K562 (cell line): ENCODE measurements around the gene CDKL5. TPM values are rescaled to one million over a fixed set of nuclear protein-coding genes. Genes with fewer than 3 reads are reported as not detected.

Experiments used
- ATAC-seq: fragments of 200-7000 bp; cut with Tn5 transposase; 3 replicates; pipeline ENCODE4 v1.9.1; 2020; ENCODE audit warnings: moderate library complexity
- BruUV-seq: library from RNA; stranded (reverse); fragments of 400-500 nt; replicated peaks from 2 replicates; lab custom pipeline; 2021; lab: Mats Ljungman, UMichigan
- CTCF ChIA-PET: fragments of 300-600 bp; formaldehyde crosslinking; extraction: SDS; loops from one replicate; lab custom pipeline; 2021; ENCODE audit warnings: low intra/inter-chr PET ratio; lab: Yijun Ruan, JAX
- POLR2A ChIA-PET: fragments of 300-600, 350-650 bp; sonication (Branson Sonifier 250); formaldehyde crosslinking; extraction: SDS; loops from one replicate; lab custom pipeline; 2021; ENCODE audit warnings: antibody characterized with exemption, inconsistent platforms; lab: Yijun Ruan, JAX
- DNase-seq, 4 experiments: peaks; one replicate each; pipeline versions ENCODE4 v3.0.0 to v3.0.0-alpha.2; 2011 to 2018; ENCODE audit warnings: low spot score in 3 of 4, mixed read lengths in 3 of 4; ENCODE audit errors: extremely low read depth in 1 of 4
- FAIRE-seq: peaks from 2 replicates; lab custom pipeline; 2011; peaks lifted over from hg19 to GRCh38; lab: Jason Lieb, UNC
- H2AFZ ChIP-seq: 2 replicates; pipeline ENCODE4 v1.6.0; 2011; ENCODE audit warnings: low read depth, low read length, control low read depth, inconsistent platforms
- H3K27ac ChIP-seq: fragments of 200-600 bp; 3 replicates; pipeline ENCODE4 v1.8.0; 2011; ENCODE audit warnings: low read depth, mild to moderate bottlenecking, control low read depth, inconsistent platforms, low read length, moderate library complexity, mixed read lengths; ENCODE audit errors: extremely low read depth
- H3K27me3 ChIP-seq, 2 experiments: fragments of 300-600 bp in 1 of 2; 2 replicates in 1 of 2; 3 replicates in 1 of 2; pipeline versions ENCODE4 v1.6.0 to v1.8.0; 2011; ENCODE audit warnings: inconsistent platforms in 2 of 2, low read length in 2 of 2, mild to moderate bottlenecking in 1 of 2, mixed read lengths in 1 of 2, moderate library complexity in 1 of 2; ENCODE audit not compliant: control insufficient read depth in 2 of 2, insufficient read depth in 2 of 2
- H3K36me3 ChIP-seq: fragments of 300-600 bp; 3 replicates; pipeline ENCODE4 v1.8.0; 2011; ENCODE audit warnings: mild to moderate bottlenecking, low read length, inconsistent platforms; ENCODE audit not compliant: control insufficient read depth, insufficient read depth
- H3K4me1 ChIP-seq, 2 experiments: fragments of 200-600 bp in 1 of 2; replicated peaks in 1 of 2; 2 replicates in 1 of 2; 3 replicates in 1 of 2; pipeline versions ENCODE4 v1.5.1 to v1.8.0; 2011; ENCODE audit warnings: inconsistent platforms in 2 of 2, low read length in 2 of 2, mild to moderate bottlenecking in 1 of 2, mixed read lengths in 1 of 2, moderate library complexity in 1 of 2; ENCODE audit not compliant: control insufficient read depth in 2 of 2, insufficient read depth in 2 of 2
- H3K4me2 ChIP-seq: 2 replicates; pipeline ENCODE4 v1.6.1; 2011; ENCODE audit warnings: low read length, control low read depth, inconsistent platforms, mixed read lengths; ENCODE audit not compliant: insufficient read depth
- H3K4me3 ChIP-seq: fragments of 200-600 bp; sonication (generic), shearing (Covaris generic); 2 replicates; pipeline ENCODE4 v1.5.1; 2016; ENCODE audit warnings: control low read depth, inconsistent platforms
- H3K79me2 ChIP-seq: fragments of 200-600 bp; 3 replicates; pipeline ENCODE4 v1.8.0; 2011; ENCODE audit warnings: low read length, inconsistent platforms; ENCODE audit not compliant: control insufficient read depth, insufficient read depth
- H3K9ac ChIP-seq, 2 experiments: 2 replicates each; pipeline versions ENCODE4 v1.6.0 to v1.6.1; 2011; ENCODE audit warnings: low read depth in 2 of 2, low read length in 2 of 2, control low read depth in 1 of 2, inconsistent platforms in 1 of 2, mild to moderate bottlenecking in 1 of 2, mixed read lengths in 1 of 2; ENCODE audit not compliant: insufficient read depth in 1 of 2
- H3K9me1 ChIP-seq: one replicate; pipeline ENCODE4 v1.6.0; 2011; ENCODE audit warnings: inconsistent platforms, mild to moderate bottlenecking, low read length, moderate library complexity; ENCODE audit not compliant: control insufficient read depth, insufficient read depth
- H3K9me3 ChIP-seq: replicated peaks from 2 replicates; pipeline ENCODE4 v1.5.1; 2011; ENCODE audit warnings: low read depth, low read length, inconsistent platforms; ENCODE audit not compliant: control insufficient read depth, insufficient read depth
- H4K20me1 ChIP-seq: replicated peaks from 2 replicates; pipeline ENCODE4 v1.6.1; 2011; ENCODE audit warnings: low read length, inconsistent platforms, mixed read lengths; ENCODE audit not compliant: control insufficient read depth, insufficient read depth
- CREM ChIP-seq: IDR thresholded peaks from 2 replicates; pipeline ENCODE4 v1.6.1; 2014; ENCODE audit warnings: antibody characterized with exemption, low read depth
- KAT2B ChIP-seq: IDR thresholded peaks from one replicate; pipeline ENCODE4 v1.6.1; 2012; ENCODE audit warnings: low read depth, mild to moderate bottlenecking, control low read depth, inconsistent platforms, low read length, moderate library complexity
- PML ChIP-seq: IDR thresholded peaks from 2 replicates; pipeline ENCODE4 v1.6.1; 2012; ENCODE audit warnings: low read length, inconsistent platforms
- RFX5 ChIP-seq: IDR thresholded peaks from 2 replicates; pipeline ENCODE4 v1.6.1; 2011; ENCODE audit warnings: low read depth, mild to moderate bottlenecking, improper control_type of control experiment, low read length
- RFX7 ChIP-seq: fragments of 250-450 bp; sonication (Bioruptor Pico); IDR thresholded peaks from 2 replicates; pipeline ENCODE4 v1.5.1; 2021; ENCODE audit warnings: mild to moderate bottlenecking
- SIN3A ChIP-seq, 2 experiments: fragments of 150-350 bp in 1 of 2; IDR thresholded peaks; 2 replicates each; pipeline ENCODE4 v1.6.1; 2011 to 2016; ENCODE audit warnings: borderline replicate concordance in 2 of 2, low read depth in 2 of 2, low read length in 2 of 2, mild to moderate bottlenecking in 2 of 2, moderate library complexity in 2 of 2; ENCODE audit not compliant: control insufficient read depth in 1 of 2
- SMARCC2 ChIP-seq: fragments of 450-650 bp; IDR thresholded peaks from 2 replicates; pipeline ENCODE4 v1.6.1; 2017; ENCODE audit warnings: antibody characterized with exemption, moderate library complexity, mild to moderate bottlenecking, low read depth
- SNIP1 ChIP-seq: fragments of 450-650 bp; IDR thresholded peaks from 2 replicates; pipeline ENCODE4 v1.7.1; 2017; ENCODE audit warnings: low read depth, mild to moderate bottlenecking
- YBX1 ChIP-seq: fragments of 450-650 bp; IDR thresholded peaks from 2 replicates; pipeline ENCODE4 v1.7.1; 2016; ENCODE audit warnings: mild to moderate bottlenecking
- ZC3H8 ChIP-seq: fragments of 450-650 bp; IDR thresholded peaks from 2 replicates; pipeline ENCODE4 v1.6.1; 2017
- ZKSCAN3 ChIP-seq: fragments of 250-450 bp; sonication (Bioruptor Pico); IDR thresholded peaks from 2 replicates; pipeline ENCODE4 v1.4.0; 2020
- ZNF197 ChIP-seq: fragments of 200-800 bp; sonication (Bioruptor generic); IDR thresholded peaks from 2 replicates; pipeline ENCODE4 v1.6.1; 2016; ENCODE audit warnings: low read depth, missing genetic modification characterization, missing compliant biosample characterization
- ZNF3 ChIP-seq: fragments of 250-450 bp; sonication (Bioruptor Pico); IDR thresholded peaks from 2 replicates; pipeline ENCODE4 v1.5.0; 2021; ENCODE audit warnings: mild to moderate bottlenecking, moderate library complexity
- ZNF668 ChIP-seq: fragments of 250-450 bp; sonication (Bioruptor Pico); IDR thresholded peaks from 2 replicates; pipeline ENCODE4 v1.8.0; 2022; ENCODE audit warnings: mild to moderate bottlenecking, inconsistent platforms
- WGBS: fragments of 100-300 bp; shearing (Covaris generic); methylation state at CpG from one replicate; pipeline ENCODE4 v1.1.6; 2016; ENCODE audit warnings: low coverage, mixed read lengths; ENCODE audit not compliant: insufficient coverage; ENCODE audit errors: missing lambda C conversion rate; 5-methylcytosine and 5-hydroxymethylcytosine counted together
- in situ Hi-C: fragments of 300-500 bp; cut with MboI; formaldehyde crosslinking; loops from 4 replicates; pipeline ENCODE4 v1.15.0; 2018; ENCODE audit warnings: inconsistent platforms, mixed read lengths
- intact Hi-C: fragments of 100-400 bp; cut with micrococcal nuclease; formaldehyde crosslinking; loops from 2 replicates; pipeline ENCODE4 v1.14.2; 2022
- polyA plus RNA-seq, 8 experiments: library from polyadenylated mRNA; depleted of rRNA in 4 of 8; stranded (reverse) in 5 of 8; unstranded in 3 of 8; fragments of >200 nt; fragmentation: Nextera tagmentation in 2 of 8; fragmentation: Illumina TruSeq in 1 of 8; extraction: Ambion mirVana in 2 of 8; extraction: Trizol in 1 of 8; gene quantifications; 2 replicates each; pipeline versions ENCODE4 v1.2.1 to v1.2.3, GENCODE V29; 2011 to 2014; ENCODE audit warnings: inconsistent platforms in 1 of 8, missing spikeins in 1 of 8
- total RNA-seq, 7 experiments: library from RNA; depleted of rRNA in 6 of 7; stranded (reverse); fragments of >200 nt in 6 of 7; fragmentation: Illumina TruSeq in 2 of 7; extraction: Trizol in 2 of 7; gene quantifications; 2 replicates each; pipeline versions ENCODE4 v1.2.1 to v1.2.3, GENCODE V29; 2011 to 2021; ENCODE audit warnings: low replicate concordance in 1 of 7
- TF ChIP-seq, protein P1 (sequence below): fragments of 450-650 bp; conservative IDR thresholded peaks from 2 replicates; pipeline ENCODE4 v1.6.1; 2016; ENCODE audit warnings: missing genetic modification characterization, low read depth, mild to moderate bottlenecking, control low read depth, missing compliant biosample characterization
- TF ChIP-seq, protein P2 (sequence below): fragments of 450-650 bp; IDR thresholded peaks from 2 replicates; pipeline ENCODE4 v1.6.1; 2018; ENCODE audit not compliant: partially characterized antibody

CDKL5 gene
- total and polyA plus RNA-seq, 9 of the 15 experiments (the other 6 are each of a cell fraction or from before 2014, with no cell fraction given): under 0.01 to 0.21 (median 0.04) TPM

DNA sequence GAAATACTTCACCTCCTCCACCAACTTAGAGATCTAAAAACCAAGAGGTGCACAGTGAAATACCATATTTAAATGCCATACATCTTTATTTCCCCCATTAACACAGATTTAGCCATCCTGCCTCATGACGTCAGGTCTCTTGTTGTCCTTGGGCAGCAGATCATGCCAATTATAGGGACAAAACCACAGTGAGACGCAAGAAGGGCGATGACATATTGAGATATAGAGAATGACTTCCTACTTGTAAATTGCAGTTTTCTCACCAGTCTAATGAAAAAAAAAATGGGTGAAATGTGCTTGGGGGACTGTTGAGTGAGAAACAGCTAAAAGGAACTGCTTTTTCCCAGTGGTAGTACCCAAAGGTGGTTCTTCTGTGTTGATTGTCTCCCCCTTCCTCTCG lies 222.2 kb downstream of the CDKL5 start:
- no peak overlapping the region for H3K27ac ChIP-seq
- no peak overlapping the region for H3K4me2 ChIP-seq
- POLR2A ChIA-PET: no interaction called here
- H3K27me3 ChIP-seq: peaks cover 0 to 27% of the 10 kb centered on the region in 2 experiments; a peak in 2 of 5 replicates
- TF ChIP-seq ZNF197 (CRISPR knock-in tag) (no peak), RFX7 (CRISPR knock-in tag) (no peak), YBX1 (no peak), RFX5 (no peak), SIN3A (IDR thresholded peaks at IDR 0.05; ENCODE audit: borderline replicate concordance in 2 of 2, control insufficient read depth in 1 of 2, low read depth in 2 of 2, low read length in 2 of 2) (no peak), SNIP1 (no peak), PML (no peak), ZC3H8 (no peak), SMARCC2 (no peak), ZNF3 (CRISPR knock-in tag) (no peak), ZKSCAN3 (CRISPR knock-in tag) (no peak), CREM (no peak), ZNF668 (CRISPR knock-in tag) (no peak), KAT2B (no peak)
- TF ChIP-seq, protein P1, sequence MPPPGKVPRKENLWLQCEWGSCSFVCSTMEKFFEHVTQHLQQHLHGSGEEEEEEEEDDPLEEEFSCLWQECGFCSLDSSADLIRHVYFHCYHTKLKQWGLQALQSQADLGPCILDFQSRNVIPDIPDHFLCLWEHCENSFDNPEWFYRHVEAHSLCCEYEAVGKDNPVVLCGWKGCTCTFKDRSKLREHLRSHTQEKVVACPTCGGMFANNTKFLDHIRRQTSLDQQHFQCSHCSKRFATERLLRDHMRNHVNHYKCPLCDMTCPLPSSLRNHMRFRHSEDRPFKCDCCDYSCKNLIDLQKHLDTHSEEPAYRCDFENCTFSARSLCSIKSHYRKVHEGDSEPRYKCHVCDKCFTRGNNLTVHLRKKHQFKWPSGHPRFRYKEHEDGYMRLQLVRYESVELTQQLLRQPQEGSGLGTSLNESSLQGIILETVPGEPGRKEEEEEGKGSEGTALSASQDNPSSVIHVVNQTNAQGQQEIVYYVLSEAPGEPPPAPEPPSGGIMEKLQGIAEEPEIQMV (tag): no peak
- TF ChIP-seq, protein P2, sequence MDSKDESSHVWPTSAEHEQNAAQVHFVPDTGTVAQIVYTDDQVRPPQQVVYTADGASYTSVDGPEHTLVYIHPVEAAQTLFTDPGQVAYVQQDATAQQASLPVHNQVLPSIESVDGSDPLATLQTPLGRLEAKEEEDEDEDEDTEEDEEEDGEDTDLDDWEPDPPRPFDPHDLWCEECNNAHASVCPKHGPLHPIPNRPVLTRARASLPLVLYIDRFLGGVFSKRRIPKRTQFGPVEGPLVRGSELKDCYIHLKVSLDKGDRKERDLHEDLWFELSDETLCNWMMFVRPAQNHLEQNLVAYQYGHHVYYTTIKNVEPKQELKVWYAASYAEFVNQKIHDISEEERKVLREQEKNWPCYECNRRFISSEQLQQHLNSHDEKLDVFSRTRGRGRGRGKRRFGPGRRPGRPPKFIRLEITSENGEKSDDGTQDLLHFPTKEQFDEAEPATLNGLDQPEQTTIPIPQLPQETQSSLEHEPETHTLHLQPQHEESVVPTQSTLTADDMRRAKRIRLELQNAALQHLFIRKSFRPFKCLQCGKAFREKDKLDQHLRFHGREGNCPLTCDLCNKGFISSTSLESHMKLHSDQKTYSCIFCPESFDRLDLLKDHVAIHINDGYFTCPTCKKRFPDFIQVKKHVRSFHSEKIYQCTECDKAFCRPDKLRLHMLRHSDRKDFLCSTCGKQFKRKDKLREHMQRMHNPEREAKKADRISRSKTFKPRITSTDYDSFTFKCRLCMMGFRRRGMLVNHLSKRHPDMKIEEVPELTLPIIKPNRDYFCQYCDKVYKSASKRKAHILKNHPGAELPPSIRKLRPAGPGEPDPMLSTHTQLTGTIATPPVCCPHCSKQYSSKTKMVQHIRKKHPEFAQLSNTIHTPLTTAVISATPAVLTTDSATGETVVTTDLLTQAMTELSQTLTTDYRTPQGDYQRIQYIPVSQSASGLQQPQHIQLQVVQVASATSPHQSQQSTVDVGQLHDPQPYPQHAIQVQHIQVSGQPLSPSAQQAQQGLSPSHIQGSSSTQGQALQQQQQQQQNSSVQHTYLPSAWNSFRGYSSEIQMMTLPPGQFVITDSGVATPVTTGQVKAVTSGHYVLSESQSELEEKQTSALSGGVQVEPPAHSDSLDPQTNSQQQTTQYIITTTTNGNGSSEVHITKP: no peak
- TF ChIP-seq, all 486 proteins: peak for 0
- FAIRE-seq (no peak), DNase-seq (no peak), ATAC-seq (no peak)
- no peak overlapping the region for H2AFZ ChIP-seq
- no peaks in the 10 kb centered on the region for H3K79me2 ChIP-seq
- H3K36me3 ChIP-seq: no peaks in the 10 kb centered on the region
- BruUV-seq: no TSS peak
- H3K9me1 ChIP-seq: no peaks in the 10 kb centered on the region
- no peaks in the 10 kb centered on the region for H3K4me1 ChIP-seq
- in situ Hi-C loops: no loop called here
- no peaks in the 10 kb centered on the region; the same call in 1 of the 2 replicates for H4K20me1 ChIP-seq
- CTCF ChIA-PET: no interaction called here
- H3K9me3 ChIP-seq: no peaks in the 10 kb centered on the region
- H3K9ac ChIP-seq: no peak overlapping the region
- 0% methylated on average over 4 of the region's 4 CpGs for WGBS
- no peak overlapping the region for H3K4me3 ChIP-seq
- intact Hi-C loops: no loop called here
